GM21737 (cell line): Measurements from ENCODE around the gene ATP11A.
"Not testable (repeated sequence)": the region's sequence is repeated elsewhere in the genome, so short reads cannot be mapped to it uniquely, and the experiment has no call there.

ENCODE experiments used
- ATAC-seq: cut with Tn5 transposase; IDR thresholded peaks from one replicate; pipeline ENCODE4 v1.9.1; 2021; ENCODE audit warnings: mild to moderate bottlenecking, moderate library complexity; ENCODE audit not compliant: unreplicated experiment

Gene ATP11A

DNA sequence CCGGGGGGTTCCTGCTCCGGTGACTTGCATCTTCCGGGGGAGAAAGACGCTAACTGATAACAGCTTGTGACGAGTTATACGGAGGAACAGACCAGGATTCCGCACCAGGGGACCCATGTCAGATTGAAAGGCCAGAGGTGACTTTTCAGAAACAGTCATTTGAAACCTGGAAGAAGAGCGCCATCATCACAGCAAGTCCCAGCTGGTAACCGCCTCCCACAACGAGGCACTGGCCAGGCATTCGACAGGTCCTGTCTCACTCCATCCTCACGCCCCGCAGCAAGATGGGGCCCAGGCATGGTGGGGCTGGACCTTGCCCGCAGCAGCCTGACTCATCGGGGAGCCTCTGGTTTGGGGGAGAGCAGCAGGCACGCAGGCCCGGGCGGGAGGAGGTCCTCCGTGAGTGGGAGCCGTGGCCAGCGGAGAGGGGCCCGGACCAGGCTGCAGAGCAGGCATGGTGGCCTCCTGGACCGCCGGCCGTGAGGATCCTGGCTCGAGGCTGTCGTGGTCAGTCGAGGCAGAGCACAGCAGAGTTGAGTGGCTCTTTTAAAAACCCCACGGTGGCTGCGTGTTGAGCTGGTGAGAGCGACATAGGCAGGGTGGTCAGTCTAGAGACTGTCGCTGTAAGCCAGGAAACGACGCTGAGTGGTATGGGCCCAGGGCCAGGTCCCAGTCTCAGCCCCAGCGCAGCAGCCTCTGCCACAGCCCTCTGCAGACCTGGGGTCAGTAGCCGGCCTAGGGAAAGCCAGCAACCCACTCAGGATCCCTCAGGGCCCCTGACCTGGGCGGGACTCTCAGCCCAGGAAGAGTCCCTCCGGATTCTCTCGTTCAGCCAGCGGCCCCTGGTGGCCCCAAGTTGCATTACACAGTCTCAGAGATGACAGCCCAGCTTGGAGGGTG, 184.3 kb downstream of the ATP11A start:
- ATAC-seq: peak; percentile 74

DNA sequence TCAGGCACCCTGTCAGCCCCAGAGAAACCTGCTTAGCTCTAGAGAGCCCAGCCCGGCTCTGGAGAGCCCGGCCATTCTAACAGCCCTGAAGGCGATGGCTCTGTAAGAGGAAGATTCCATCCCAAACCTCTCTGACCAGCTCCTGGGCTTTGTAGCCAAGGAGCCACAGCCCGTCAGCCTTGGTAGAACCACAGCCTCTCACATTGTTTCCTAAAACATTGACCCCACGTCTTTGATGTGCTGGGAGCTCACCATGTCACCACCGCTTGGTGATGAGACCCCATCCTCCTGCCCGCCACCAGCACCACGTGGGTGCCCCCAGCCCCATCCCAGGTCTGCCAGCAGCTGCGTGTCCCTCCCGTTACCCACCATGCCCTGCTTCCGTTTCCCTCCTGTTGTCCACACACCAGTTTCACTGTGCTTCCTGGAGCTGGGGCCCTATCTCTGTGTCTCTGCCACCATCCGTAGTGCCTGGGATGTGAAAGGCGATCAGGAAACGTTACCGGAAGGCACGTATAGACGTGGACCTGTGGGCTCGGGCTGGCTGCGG, 185.0 kb downstream of the ATP11A start:
- no peak for ATAC-seq

DNA sequence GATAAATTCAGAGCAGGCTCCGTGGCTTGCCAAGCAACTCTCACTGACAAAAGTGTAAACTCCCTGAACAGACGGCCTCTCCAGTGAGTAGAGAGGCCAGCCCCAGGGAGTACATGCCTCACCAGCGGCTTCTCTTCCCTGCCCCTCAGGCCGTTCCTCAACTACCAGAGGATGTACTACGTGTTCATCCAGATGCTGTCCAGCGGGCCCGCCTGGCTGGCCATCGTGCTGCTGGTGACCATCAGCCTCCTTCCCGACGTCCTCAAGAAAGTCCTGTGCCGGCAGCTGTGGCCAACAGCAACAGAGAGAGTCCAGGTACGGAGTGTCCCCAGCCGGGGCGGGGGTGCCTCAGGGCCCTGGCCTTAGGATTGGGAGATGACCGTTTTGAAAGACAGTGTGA, 185.8 kb downstream of the ATP11A start:
- ATAC-seq: no peak

DNA sequence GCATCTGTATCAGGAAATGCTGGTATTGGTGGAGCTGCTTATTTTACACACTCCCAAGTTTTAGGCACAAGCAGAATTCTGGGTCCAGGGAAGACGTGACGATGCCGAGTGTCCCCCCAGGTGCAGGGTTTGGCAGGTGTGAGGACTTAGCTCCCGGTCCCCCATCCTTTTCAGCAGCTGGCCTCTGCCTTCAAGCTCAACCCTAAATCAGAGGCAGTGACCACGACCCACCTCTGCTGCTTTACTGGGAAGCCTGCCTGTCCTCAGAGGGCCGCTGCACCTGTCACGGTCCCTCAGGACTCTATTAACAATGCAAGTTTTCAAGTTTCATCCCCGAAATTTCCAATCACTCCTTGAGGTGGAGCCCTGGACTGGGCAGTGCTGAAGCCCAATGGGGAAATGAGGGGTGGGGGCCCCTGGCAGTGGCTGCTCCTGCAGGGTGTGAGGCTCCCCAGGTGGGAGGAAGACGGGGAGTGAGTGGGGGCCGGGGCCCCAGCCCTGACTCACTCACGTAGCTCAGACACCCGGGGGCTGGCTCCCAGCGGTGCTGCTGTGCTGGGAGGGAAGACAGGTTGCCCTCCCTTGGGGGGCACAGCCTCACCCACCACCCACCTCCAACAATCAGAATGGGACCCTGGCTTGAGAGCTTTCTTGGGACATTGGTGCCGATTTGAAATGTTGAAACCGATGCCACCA, 186.6 kb downstream of the ATP11A start:
- no peak for ATAC-seq

DNA sequence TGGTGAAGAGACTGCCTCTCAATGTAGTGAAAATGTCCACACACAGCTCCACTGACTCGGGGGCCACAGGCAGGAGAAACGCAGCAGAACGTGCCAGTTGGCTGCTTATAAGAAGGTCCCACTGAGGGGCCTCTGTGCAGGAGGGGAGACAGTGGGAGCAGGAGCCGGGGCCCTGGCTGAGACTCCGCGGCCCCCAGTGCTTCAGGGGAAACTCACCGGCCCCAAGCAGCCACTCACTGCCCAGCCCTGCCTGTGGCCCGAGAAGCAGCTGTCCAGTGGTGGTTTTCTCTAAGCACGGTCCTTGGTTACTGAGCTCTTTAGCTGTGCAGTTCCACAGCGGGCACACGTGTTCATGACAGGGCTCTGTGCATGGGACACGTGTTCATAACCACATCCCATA, 187.2 kb downstream of the ATP11A start:
- ATAC-seq: no peak

DNA sequence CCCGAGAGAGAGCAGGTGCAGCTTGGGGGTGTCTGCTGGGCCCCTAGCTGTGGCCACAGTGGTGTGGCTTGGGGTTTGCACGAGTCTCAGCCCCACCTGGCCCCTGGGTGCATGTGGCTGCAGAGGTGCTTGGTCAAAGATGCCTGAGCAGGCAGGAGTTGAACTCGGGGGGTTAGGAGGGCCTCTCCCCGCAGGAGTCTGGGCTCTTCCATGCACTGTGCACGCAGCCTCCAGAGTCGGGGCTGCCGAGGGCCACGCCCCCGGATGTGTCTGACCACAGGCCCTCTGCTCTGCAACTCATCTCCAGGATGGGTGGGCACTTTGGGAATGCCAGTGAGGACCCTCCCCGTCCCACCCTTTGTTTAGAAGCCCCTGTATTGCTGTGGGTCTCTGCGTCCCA, 187.7 kb downstream of the ATP11A start:
- no peak for ATAC-seq

DNA sequence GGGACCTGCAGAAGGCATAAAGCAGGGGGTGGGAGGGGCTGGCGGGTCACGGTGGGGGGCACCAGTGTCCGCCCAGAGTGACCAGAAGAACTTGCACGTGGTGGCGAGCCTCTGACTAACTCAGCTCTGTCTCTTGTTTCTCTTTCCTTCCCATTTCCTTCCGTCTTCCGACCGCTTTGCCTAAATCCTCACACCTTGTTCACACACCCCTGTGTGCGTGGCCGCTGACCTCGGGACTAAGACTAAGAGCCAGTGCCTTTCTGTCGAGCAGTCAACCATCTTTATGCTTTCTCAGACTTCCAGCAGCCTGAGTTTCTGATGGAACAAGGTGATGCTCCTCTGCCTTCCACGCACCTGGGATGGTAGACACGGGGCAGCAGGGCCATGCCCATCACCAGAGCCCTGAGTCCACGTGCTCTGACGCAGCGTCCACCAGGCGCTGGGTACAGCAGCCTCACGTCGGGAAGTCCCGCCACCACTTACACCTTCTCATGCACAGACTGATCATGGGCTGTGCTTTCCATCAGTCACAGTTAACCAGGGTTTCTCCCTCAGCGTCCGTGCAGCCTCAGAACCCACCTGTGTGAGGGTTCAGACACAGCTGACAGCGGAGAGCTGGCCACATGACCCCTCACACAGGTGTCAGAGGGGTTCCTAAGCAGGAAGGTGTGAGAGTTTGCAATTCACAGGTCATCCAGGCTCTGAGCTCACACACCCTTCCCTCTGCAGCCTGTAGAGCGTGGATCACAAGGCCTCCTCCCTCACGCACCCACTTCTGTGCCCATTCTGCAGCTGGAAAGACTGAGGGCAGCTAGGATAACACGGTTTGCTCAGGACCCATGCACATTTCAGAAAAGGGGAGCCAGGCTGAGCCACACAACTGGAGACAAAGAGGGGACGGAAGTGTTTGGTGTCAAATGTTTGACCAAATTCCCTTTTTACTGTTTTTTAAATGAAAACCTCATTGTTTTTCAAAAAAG, 188.4 kb downstream of the ATP11A start:
- no peak for ATAC-seq

DNA sequence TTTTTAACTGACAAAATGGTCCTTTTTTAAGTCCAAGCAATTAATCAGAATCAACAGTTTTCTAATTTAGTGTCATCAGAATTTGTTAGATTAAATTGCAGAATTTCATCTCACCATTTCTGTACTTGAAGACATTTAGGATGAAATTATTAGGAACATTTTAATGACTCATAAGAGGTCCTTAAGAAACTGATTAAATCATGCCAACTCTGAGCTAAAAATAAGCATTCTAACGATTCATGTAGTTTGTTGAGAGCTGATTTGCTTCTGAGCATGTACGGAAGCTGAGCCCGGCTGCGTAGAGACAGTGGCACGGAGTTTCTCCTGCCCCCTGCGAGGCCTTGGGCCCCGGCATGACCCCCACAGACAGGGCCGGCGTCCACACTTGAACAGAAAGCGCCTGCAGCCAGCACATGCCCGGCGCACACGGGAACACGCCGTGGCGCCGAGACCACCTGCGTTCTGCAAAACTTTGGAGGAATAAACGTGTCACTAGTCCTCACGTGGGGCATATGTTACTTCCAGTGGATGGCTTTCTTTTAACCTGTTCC, 189.5 kb downstream of the ATP11A start:
- no peak for ATAC-seq

DNA sequence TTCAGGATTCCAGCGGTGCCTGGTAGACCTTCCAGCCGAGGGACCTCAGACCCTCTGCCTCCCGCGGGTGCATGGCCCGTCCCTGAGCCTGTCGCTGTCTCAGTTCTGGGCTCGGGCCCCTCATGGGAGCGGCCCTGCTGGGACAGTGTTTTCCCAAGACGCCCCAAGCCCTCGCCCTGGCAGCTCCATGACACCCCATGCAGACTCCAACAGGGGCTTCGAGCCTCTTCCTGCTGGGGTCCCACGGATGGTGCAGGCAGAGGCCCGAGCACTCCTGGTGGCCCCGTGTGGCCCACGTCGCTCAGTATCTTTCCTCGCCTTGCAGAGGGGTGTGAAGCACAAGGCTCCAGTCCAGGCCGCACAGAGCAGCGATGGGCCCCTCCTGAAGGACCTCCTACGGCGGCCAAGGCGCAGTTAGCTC, 190.4 kb downstream of the ATP11A start:
- no peak for ATAC-seq

DNA sequence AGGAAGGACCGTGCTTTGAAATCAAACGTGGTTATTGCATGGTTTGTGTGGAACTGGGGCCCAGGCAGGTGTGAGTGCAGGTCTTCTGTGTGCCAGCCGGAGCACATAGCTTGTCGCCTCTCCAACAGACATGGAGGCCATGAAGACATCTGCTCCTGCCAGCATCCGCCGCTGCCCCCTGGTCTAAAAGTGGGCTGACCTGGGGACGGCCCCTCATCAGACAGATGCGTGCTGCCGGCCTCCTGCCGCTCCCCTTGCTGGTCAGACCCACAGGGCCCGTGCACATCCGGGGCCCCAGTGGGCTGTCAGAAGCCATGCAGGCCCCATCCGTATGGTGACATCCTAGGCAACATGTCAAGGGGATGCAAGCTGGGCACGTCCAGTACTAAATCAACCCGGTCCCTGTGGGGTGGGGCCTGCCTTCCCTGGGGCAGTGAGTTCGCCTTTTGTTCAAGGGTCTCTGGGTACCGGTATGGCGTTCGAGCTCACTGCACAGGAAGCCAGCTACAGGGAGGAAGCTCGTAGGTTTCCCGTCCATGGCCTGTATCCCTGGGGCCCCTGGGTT, 191.2 kb downstream of the ATP11A start:
- no peak for ATAC-seq

DNA sequence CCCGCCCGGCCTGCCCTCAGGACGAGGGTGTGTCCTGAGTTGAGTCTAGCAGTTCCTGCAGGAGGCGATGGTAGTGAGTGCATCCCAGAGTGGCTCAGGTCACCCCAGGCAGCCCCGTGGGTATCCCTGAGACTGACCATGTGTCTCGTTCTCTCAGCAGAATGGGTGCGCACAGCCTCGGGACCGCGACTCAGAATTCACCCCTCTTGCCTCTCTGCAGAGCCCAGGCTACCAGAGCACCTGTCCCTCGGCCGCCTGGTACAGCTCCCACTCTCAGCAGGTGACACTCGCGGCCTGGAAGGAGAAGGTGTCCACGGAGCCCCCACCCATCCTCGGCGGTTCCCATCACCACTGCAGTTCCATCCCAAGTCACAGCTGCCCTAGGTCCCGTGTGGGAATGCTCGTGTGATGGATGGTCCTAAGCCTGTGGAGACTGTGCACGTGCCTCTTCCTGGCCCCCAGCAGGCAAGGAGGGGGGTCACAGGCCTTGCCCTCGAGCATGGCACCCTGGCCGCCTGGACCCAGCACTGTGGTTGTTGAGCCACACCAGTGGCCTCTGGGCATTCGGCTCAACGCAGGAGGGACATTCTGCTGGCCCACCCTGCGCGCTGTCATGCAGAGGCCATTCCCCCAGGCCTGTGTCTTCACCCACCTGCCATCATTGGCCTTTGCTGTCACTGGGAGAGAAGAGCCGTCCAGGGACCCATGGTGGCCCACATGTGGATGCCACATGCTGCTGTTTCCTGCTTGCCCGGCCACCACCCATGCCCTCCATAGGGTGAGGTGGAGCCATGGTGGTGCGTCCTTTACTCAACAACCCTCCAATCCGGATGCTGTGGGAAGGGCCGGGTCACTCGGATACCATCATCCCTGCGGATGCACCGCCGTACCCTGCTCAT, 192.1 kb downstream of the ATP11A start:
- no peak for ATAC-seq

DNA sequence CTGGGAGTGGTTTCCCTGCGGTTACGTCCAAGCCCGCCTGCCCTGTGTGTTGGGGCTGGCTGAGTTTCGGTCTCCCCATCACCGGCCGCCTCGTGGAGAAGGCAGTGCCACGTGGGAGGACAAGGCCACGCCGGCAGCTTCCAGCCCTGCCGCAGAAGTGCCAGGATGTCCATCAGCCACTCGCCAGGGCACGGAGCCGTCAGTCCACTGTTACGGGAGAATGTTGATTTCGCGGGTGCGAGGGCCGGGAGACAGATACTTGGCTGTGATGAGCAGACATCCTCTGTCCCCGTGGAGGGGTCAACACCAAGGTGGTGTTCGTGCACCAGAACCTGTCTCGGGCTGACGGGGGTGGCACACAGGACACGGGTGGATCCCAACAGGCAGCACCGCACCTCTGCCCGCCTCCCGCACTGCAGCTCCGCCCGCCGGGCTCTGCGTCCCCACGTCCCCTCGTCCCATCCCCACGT, 192.8 kb downstream of the ATP11A start:
- ATAC-seq: no peak

DNA sequence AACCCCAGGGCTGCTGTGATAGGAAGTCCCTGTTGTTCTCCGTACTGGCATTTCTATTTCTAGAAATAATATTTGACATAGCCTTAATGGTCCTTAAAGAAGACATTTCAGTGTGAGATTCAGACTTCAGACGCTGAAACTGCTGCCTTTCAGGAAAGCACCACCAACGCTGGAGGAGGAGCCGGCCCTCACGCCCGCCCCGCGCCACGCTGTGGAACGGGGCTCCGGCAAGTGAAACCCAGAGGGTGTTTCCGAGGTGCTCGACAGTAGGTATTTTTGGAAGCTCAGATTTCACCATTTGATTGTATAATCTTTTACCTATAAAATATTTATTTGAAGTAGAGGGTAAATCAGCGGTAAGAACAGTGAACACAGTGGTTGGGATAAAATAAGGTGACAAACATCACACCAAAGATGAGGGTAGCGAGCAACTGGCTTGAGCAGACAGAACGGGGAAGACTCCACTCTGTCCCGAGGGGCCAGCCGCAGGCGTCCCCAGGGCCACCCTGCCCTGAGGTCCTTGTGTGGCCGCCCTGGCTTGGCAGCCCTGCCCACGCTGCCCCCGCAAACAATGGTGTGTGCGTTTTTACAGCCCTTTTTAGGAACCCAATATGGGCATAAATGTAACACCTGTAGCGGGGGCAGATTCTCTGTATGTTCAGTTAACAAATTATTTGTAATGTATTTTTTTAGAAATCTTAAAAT, 193.6 kb downstream of the ATP11A start:
- no peak for ATAC-seq

DNA sequence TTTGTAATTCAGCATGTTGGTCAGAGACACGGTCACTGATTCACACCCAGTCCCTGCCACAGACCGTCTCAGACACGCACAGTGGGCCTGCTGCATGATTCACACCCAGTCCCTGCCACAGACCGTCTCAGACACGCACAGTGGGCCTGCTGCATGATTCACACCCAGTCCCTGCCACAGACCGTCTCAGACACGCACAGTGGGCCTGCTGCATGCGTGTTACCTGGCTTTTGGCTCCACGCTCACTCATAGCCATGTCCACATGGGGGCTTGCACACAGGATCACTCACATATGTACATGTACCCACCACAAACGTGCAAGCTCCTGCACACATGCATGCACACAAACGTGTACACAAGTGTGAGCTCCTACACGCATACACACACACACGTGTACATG, 194.9 kb downstream of the ATP11A start:
- not testable (repeated sequence) for ATAC-seq

DNA sequence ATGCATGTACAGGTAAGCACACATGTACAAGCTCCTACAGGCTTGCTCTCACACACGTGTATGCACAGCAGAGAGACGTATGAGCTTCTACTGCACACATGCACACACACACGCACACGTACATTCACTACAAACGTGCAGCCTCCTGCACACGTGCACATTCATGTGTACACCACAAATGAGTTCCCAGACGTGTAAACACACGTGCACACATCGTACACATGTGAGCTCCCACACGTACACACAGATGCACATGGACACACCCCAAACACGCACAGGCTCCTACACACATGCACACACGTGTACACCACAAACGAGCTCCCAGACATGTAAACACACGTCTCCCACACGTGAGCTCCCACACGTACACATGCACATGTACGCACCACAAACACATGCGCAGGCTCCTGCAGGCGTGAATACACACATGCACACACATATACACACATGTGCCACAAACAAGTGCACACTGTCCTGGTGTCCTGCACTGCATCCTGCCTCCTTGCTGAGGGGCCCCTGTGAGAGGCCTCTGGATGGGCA, 195.5 kb downstream of the ATP11A start:
- ATAC-seq: no peak

DNA sequence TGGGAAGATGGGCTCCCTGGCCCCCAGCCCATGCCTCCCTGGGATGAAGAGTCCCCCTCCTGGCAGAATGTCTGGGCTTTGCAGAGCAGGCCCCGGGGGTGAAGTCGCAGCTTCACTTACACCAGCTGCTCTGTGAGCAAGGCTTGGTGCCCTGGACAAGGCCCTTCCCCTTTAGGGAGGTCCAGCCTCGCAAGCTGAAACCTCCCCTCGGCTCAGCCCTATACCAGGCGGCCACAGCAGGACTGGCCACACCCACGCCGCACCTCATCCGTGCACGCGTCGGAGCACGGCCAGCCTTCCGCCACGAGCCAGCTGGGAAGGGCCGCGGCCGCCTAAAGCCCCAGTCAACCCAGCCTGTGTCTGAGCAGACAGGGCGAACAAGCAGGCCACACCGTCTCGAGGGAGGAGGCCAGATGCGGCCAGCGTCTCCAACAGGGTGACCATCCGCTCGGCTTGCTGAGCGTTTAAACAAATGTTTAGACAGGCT, 196.0 kb downstream of the ATP11A start:
- ATAC-seq: no peak

DNA sequence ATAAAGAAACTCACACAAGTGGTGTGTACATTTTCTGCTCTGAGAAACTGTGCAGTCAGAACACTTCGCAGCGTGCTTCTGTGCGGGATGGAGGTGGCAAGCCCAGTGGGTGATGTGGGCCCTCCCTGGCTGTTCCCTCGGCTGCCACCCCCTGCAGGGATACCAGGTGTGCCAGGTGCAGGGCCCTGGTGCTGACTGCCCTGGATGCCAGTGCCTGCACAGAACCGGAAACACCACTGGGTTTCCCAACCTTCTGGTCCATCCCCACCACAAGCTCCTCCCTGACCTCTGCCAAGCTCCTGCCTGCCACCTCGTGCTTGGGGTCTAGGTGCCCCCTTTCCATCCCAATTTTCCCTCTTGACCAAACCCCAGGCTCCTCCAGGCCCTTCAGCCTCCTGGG, 197.3 kb downstream of the ATP11A start:
- ATAC-seq: no peak

DNA sequence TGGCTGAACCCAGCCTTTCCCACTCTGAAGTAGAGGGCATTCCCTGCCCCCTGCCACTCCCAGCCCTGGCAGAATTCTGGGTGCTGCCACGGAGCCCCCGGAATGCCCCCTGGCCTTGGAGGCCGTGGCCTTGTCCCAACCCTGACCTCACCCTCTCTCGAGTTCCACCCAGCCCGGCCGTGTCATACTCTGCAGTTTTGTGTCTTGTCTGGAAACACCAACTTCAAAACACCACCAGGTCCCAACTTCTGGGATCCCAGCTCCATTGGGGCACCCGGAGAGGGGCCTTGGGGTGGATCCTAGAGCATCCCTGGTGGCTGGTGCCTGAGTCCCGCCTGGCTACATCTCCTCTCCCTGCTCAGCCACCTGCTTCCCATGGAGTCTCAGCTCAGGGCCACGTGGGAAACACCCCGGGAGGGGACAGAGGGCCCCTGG, 197.7 kb downstream of the ATP11A start:
- ATAC-seq: no peak
